MG63 (cell line): ENCODE measurements around the gene CRB2. TPM values are rescaled to one million over a fixed set of nuclear protein-coding genes. Genes with fewer than 3 reads are reported as not detected.
A peak's percentile ranks its signal among the peaks of the same experiment; 100 is the strongest.

Source experiments
- DNase-seq: peaks from one replicate; pipeline ENCODE4 v3.0.0-alpha.2; 2020
- H3K27me3 ChIP-seq: fragments of 250-450 bp; sonication (Bioruptor Pico); 2 replicates; pipeline ENCODE4 v1.5.1; 2020; ENCODE audit warnings: mild to moderate bottlenecking, moderate library complexity
- H3K36me3 ChIP-seq: fragments of 250-450 bp; sonication (Bioruptor Pico); 2 replicates; pipeline ENCODE4 v1.5.1; 2020; ENCODE audit warnings: mild to moderate bottlenecking, moderate library complexity
- H3K4me3 ChIP-seq: fragments of 250-450 bp; sonication (Bioruptor Pico); 2 replicates; pipeline ENCODE4 v1.5.1; 2020; ENCODE audit warnings: mild to moderate bottlenecking, moderate library complexity
- H3K9me3 ChIP-seq: fragments of 250-450 bp; sonication (Bioruptor Pico); 2 replicates; pipeline ENCODE4 v1.5.1; 2020; ENCODE audit warnings: mild to moderate bottlenecking, moderate library complexity
- total RNA-seq: library from RNA; depleted of rRNA; stranded (reverse); fragments of >200 nt; shearing (Covaris generic); gene quantifications from 2 replicates; pipeline ENCODE4 v1.2.3, GENCODE V29; 2014; ENCODE audit warnings: low replicate concordance; rRNA removed

The CRB2 gene
- total RNA-seq: not detected in 2 replicates

DNA sequence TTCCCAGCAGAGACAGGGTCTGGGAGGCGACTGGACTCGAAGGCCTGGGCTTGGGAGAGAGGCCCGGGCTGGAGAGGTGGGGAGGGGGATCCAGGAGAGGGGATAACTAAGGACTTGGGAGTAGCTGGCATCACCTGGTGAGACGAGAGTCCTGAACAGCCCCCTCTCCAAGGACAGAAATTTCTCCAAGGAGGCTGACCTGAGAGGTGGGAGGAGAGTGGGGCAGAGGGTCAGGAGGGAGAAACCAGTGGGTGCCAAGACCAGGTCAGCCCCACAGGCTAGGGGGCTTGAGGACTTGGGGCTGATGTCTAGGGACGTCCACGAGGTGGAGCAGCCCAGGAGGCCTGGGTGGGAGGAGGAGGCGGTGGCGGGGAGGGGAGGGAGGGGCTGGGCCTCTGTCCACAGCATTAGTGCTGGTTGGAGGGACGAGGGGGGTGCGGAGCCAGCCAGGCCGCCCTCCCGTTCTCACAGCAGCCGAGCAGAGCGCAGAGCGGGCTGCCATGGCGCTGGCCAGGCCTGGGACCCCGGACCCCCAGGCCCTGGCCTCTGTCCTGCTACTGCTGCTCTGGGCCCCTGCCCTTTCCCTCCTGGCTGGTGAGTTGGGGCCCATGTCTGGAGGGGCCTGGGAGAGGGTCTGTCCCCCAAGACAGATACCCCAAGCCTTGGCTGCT lies at the start of gene CRB2:
Gene CRB2, plus strand, starts transcription at position 437 of the 671 bp plus-strand sequence. Its CDS starts 64 bp downstream, at position 501.
- no peaks in the 10 kb centered on the region for H3K9me3 ChIP-seq
- no peak for DNase-seq
- H3K4me3 ChIP-seq: no peak within 1 kb of the TSS
- H3K27me3 ChIP-seq: no peaks in the 10 kb centered on the region
- H3K36me3 ChIP-seq: no peaks in the 10 kb centered on the region

DNA sequence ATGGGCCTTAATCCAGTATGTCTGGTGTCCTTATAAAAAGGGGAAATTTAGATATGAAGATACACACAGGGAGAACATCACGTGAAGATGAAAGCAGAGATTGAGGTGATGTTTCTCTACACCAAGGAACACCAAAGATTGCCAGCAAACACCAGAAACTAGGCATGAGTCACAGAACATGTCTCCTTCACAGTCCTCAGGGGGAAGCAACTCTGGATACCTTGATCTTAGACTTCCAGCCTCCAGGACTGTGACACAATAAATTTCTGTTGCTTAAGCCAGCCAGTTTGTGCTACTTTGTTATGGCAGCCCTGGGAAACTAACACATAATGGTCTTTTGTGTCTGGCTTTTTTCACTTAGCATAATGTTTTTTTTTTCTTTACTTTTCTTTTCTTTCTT lies 46.4 kb upstream of the CRB2 start:
- Histone ChIP-seq H3K4me3 (no peak overlapping the region), H3K36me3 (no peaks in the 10 kb centered on the region), H3K9me3 (no peaks in the 10 kb centered on the region), H3K27me3 (no peaks in the 10 kb centered on the region)
- no peak for DNase-seq

DNA sequence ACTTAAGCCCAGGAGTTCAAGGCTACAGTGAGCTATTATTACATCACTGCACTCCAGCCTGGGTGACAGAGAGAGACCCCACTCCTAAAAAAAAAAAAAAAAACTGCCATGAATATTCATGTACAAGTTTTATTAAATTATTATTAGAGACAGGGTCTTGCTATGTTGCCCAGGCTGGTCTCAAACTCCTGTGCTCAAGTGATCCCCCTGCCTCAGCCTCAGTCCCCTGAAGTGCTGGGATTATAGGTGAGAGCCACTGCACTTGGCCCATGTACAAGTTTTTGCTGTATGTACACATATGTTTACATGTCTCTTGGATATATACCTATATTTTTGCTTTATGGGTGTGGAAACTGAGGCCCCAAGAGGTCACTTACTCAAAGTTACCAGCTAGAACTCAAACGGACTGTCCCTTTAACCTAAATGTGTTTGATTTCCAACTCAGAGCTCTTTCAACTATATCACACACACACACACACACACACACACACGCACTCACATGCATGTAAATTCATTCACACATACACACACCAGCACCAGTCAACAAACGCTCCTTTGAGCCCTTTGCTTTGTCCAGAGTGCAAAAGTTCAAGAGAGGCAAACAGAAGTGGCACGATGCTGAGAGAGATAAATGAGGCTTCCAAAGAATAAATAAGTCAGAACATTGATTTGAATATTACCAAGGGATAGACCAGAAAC lies 45.3 kb upstream of the CRB2 start:
- H3K9me3 ChIP-seq: no peaks in the 10 kb centered on the region
- H3K4me3 ChIP-seq: no peak overlapping the region
- no peak for DNase-seq
- H3K27me3 ChIP-seq: no peaks in the 10 kb centered on the region
- H3K36me3 ChIP-seq: no peaks in the 10 kb centered on the region

DNA sequence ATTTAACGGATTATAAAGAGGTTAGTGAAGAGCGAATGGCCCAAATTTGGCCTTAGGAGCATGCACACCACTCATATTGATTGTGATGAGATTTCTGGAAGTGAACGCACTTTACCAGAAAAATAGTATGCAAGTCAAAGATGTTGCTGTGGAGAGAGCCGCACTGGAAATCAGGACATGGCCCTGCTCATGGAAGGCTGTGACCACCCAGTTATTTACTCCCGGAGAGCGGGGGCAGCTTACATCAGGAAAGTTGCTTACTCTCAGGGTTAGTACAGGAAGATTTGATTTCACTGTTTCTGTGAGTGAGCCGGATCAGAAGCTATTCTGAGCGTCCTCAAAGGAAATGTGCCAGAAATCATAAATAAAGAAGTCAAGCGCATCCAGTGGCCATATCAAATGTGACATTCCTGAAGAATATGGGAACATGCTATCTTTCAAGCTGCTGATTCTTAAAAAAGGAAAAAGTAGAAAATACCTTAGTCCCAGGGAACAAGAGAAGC lies 44.7 kb upstream of the CRB2 start:
- Histone ChIP-seq H3K9me3 (no peaks in the 10 kb centered on the region), H3K36me3 (no peaks in the 10 kb centered on the region), H3K27me3 (no peaks in the 10 kb centered on the region), H3K4me3 (no peak overlapping the region)
- DNase-seq: no peak

DNA sequence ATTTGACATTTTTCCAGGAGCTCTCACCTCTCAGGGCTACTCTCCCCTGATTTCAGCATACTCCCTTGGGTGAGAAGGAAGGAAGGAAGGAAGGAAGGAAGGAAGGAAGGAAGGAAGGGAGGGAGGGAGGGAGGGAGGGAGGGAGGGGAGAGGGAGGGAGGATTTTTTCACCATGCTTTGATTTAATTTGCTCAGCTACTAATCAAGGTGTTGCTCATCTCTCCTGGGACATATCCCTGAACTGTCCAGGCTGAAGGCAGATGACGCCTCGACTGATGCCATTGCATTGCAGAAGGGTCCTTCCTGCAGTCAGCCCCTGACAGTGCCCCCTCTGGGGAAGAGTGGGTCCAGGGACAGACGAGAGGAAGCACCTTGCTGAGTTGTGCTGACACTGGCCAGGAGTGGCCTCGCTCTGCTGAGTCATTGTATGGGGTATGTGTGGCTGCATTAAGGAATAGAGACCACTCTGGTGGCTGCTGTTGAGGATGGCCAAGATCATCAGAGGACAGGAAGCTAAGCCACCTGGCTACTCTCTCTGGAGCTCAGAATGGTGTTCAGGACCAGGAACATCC lies 43.6 kb upstream of the CRB2 start:
- DNase-seq: no peak
- Histone ChIP-seq H3K27me3 (no peaks in the 10 kb centered on the region), H3K36me3 (no peaks in the 10 kb centered on the region), H3K9me3 (no peaks in the 10 kb centered on the region), H3K4me3 (no peak overlapping the region)

DNA sequence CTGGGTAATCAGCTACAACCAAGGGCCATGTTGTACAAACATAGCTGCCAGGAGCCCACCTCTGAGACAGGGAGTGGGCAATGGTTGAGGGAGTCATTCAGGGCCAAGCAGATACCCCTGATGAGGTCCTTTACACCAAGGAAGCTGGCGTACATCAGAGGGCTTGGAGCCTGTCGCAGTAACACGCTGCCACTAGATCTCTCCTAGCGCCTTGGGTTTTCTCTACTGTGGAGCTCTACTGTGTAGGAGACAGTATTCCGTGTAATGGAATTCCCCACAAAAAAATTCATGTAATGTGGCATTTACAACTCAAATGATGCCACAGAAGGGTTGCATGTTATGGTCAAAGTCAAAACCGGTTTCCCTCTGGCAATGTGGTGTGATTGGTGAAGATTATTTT lies 41.4 kb upstream of the CRB2 start:
- Histone ChIP-seq H3K27me3 (no peaks in the 10 kb centered on the region), H3K9me3 (no peaks in the 10 kb centered on the region), H3K36me3 (no peaks in the 10 kb centered on the region), H3K4me3 (no peak overlapping the region)
- DNase-seq: no peak

DNA sequence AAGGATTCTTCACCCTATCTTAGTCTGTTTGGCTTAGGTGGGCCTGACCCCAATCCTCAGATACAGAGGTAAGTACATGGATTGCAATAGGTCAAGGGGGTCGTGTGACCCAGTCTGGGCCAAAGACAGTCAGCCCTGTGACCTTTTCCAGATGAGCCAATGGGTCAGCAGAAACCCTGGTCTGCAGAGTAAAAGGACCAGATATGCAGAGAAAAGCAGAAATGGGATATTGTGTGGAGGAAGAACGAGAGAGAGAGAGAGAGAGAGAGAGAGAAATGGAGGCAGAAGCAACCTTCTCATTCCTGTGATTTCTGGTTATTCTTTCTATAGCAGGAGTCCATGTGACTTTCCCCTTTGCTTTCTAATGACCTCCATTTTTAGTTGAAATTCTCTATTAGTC lies 40.4 kb upstream of the CRB2 start:
- H3K4me3 ChIP-seq: no peak overlapping the region

DNA sequence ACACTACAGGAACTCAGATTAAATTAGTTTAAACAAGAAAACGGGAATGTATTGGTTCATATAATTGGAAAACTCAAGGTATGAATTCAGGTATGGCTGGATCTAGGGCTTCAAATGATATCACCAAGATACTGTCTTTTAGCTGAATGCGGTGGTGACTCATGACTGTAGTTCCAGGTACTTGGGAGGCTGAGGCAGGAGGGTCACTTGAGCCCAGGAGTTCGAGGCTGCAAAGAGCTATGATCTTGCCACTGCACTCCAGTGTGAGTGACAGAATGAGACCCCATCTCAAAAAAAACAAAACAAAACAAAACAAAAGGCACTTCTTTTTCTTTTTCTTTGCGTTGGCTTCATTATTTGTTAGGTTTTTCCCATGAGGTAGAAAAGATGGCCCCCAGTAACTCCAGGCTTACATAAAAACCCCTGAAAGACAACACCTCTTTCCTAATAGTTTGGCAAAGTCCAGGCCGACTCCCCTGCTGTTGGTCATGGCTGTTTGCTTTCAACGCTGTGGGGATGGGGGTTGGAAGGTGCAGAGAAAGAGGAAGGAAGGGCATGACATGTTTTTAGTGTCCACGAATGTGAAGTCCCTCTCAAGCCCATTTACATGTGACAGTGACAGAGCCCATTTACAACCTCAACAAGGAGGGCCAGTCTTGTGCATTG lies 39.8 kb upstream of the CRB2 start:
- no peak overlapping the region for H3K4me3 ChIP-seq
- H3K9me3 ChIP-seq: no peaks in the 10 kb centered on the region
- H3K27me3 ChIP-seq: no peaks in the 10 kb centered on the region
- no peaks in the 10 kb centered on the region for H3K36me3 ChIP-seq
- no peak for DNase-seq

More for the DNA sequence above, 40.4 kb upstream of the CRB2 start:
- no peaks in the 10 kb centered on the region for H3K36me3 ChIP-seq
- DNase-seq: no peak
- no peaks in the 10 kb centered on the region for H3K27me3 ChIP-seq
- no peaks in the 10 kb centered on the region for H3K9me3 ChIP-seq

DNA sequence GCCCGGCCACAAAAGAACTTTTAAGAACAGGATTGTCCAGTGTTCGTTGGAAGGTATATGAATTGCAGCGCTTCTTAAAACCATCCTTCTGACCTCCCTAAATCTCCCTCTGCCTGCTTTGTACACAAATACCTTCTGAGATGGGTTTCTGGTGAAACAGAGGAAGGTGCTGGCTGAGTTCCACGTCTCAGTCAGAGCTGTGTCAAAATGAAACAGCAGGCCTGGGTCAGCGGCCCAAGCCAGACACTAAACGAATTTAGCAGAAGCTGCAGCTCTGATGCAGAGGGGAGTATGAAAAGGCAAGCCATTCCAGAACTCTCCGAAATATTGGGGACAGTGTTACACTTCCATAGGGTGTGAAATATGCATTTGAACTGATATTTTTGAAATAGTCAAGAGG lies 37.8 kb upstream of the CRB2 start:
- Histone ChIP-seq H3K27me3 (no peaks in the 10 kb centered on the region), H3K36me3 (no peaks in the 10 kb centered on the region), H3K9me3 (no peaks in the 10 kb centered on the region), H3K4me3 (no peak overlapping the region)
- DNase-seq: no peak

DNA sequence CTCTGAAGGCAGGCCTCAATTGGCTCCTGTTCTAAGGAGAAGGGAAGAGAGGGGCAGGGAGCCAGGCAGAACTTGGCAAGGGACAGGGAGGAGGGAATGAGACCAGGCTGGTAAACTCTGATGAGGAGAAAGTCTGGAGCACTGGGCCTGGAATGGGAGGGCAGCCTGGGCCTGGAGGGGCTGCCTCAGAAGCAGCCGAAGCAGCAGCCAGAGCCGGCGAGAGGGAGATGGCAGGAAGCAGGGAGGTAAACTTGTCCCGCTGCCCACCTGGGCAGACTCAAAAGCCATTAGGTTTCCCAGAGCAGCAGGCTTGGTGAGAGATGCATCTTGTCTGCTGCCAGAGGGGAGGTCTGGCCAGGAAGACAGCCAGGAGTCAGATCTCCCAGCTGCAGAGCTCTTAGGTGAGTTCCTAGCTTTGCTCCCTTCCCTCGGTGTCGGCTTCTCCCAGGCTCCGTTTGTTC lies 37.0 kb upstream of the CRB2 start:
- Histone ChIP-seq H3K9me3 (no peaks in the 10 kb centered on the region), H3K4me3 (no peak overlapping the region), H3K36me3 (no peaks in the 10 kb centered on the region), H3K27me3 (no peaks in the 10 kb centered on the region)
- DNase-seq: peak; percentile 58

DNA sequence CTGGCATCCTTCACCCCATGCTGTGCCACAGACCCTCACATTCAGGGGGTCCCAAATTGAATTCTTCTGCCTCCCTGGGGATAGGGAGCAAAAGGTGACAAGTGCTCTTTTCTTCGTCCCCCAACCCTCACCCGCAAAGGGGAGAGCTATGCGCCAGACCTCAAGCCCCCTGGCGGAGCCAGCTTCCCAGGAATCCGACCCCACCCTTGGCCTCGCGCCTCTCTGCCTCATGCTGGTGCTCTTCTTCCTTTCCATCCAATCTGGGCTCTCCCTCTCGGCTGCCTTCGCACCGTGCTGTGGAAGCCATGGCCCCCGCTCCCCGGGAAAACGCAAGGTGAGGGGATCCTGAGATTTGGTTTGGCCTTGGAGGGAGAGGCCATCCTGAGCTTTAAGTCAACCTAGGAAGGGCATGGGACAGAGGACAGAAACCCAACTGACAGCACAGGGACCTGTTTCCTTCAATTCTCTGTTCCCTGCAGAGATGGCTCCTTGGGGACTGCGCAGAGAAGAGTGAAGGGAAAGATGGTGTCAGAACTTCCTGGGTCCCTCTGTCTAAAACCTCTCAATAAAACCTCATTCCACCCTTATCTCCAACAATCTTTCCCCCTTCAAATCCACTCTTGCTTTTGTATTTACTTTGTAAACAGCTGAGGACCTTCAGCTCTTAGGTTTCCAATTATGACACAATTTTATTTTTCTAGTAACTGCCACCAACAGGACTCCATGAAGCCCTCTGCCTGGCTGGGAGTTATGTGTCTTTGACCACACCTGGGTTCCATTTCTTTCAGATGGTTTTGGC lies 36.3 kb upstream of the CRB2 start:
- Histone ChIP-seq H3K27me3 (no peaks in the 10 kb centered on the region), H3K36me3 (no peaks in the 10 kb centered on the region), H3K4me3 (no peak overlapping the region), H3K9me3 (no peaks in the 10 kb centered on the region)
- DNase-seq: no peak

DNA sequence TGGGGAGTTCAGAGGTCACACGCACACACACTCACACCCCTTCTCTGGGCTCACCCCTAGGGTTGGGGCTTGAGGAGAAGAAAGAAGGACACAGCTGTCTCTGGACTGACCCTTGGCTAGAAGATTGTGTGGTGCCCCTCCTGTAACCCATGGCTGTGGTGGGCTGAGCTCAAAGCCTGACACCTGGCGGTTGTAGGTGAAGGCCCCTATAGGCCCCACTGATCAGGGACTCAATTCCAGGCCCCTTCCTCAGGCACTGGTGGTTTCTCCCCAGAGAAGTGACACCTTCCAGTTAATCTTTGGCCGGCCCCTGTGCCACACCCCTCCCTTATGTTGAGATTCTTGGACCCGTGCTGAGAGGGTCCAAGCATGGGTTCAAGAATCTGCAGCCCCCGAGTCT lies 35.2 kb upstream of the CRB2 start:
- Histone ChIP-seq H3K27me3 (no peaks in the 10 kb centered on the region), H3K9me3 (no peaks in the 10 kb centered on the region), H3K36me3 (no peaks in the 10 kb centered on the region), H3K4me3 (no peak overlapping the region)
- DNase-seq: no peak

DNA sequence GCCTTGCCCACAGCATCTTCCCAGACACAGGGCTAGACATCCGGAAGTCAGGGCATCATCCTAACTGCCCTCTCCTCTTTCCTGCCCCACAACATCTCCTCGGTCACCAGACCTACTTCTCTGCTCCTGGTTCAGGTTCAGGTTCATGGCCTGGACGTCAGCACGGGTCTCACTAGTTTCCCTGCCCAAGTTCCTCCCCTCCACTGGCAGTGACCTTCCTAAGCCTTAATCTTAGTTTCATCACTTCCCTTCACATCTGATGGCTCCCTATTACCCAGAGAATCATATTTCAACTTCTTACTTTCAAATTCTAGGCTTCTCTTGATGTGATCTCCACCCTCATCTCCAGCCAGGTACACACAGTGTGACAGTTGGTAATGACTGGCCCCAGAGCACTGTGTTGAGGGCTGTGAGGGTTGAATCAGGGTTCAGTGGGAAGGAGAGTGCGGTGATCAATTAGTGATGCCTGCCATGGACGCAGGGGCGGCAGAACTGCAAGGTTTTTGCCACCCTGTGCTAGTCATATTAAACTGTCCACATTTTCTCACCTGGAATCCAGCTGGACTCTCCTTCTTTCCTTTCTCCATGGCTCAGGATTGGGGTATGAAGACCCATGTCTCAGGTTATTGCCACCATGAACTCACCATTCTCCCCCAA lies 34.3 kb upstream of the CRB2 start:
- DNase-seq: no peak
- Histone ChIP-seq H3K36me3 (no peaks in the 10 kb centered on the region), H3K4me3 (no peak overlapping the region), H3K9me3 (no peaks in the 10 kb centered on the region), H3K27me3 (no peaks in the 10 kb centered on the region)

DNA sequence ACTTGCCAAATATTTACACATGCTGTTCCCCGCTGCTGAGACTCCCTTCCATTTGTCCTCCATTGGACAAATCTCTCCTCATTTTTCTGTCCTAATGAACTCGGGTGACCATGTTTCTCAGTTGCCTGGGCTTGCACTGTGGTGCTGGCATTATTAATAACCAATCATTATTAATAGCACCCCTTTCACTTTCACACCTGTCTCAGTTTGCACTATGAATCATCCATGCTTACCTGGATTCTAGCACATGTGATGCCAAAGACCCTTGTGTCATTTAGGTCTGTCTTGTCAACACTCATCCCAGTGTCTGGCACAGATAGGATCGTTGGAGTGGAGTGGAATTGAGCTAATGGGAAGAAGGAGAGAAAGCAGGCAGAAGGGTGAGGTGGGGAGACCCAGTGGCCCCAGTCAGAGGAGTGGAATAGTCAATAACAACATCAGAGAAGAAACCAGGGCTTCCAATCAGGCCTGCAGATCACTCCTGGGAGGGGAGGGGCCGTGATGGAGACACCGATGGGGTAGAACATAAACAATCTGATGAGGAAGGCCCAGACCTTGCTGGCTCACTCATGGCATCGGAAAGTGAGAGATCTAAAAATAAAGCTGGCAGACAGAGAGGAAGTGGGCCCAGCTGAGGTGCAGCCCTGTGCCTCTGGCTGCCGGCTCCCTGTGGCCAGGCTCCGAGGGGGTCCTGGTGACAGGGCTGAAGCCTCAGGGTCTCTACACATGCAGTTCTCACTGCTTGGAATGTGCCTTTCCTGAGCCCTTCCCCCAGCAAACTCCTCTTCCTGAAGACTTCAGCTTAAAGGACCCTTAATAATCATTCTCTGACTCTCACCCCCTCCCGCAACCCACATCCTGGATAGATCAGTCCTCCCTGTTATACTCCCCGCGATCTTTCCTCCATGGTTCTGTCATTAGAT lies 33.5 kb upstream of the CRB2 start:
- no peaks in the 10 kb centered on the region for H3K36me3 ChIP-seq
- no peaks in the 10 kb centered on the region for H3K27me3 ChIP-seq
- H3K4me3 ChIP-seq: no peak overlapping the region
- no peaks in the 10 kb centered on the region for H3K9me3 ChIP-seq
- no peak for DNase-seq
